Mucosa of gallbladder (tissue), 1 donor: ENCODE data around the gene SH3BGRL3. TPM values are rescaled to one million over a fixed set of nuclear protein-coding genes. Genes with fewer than 3 reads are reported as not detected.
"Not testable (repeated sequence)": the region's sequence is repeated elsewhere in the genome, so short reads cannot be mapped to it uniquely, and the experiment has no call there.

Experiments used
- DNase-seq: peaks from one replicate; pipeline ENCODE4 v3.0.0-alpha.2; 2020; ENCODE audit warnings: low spot score
- total RNA-seq: library from RNA; stranded (reverse); gene quantifications from one replicate; pipeline ENCODE4 v1.2.1, GENCODE V29; 2021
- donor health status: DM: no; HTN: no; CAD: no.

Gene SH3BGRL3
- total RNA-seq, 1 donor from 2014 or later, result 133 TPM

DNA sequence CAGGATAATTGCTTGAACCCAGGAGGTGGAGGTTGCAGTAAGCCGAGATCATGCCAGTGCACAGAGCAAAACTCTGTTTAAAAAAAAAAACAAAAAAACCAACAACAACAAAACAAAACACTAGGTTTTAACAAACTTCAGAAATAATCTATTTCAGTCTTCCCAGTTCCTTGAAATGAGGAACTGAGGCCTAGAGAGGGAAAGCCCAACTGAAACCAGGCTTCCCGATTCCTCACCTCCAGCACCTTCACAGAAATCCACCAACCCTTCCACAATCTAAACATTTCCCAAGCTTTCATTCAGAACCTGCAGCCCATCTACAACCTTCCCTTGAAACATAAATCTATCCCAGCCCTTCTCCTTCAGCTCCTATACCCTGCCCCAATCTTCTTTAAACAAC is 37.3 kb downstream of the SH3BGRL3 start:
- no peak for DNase-seq

DNA sequence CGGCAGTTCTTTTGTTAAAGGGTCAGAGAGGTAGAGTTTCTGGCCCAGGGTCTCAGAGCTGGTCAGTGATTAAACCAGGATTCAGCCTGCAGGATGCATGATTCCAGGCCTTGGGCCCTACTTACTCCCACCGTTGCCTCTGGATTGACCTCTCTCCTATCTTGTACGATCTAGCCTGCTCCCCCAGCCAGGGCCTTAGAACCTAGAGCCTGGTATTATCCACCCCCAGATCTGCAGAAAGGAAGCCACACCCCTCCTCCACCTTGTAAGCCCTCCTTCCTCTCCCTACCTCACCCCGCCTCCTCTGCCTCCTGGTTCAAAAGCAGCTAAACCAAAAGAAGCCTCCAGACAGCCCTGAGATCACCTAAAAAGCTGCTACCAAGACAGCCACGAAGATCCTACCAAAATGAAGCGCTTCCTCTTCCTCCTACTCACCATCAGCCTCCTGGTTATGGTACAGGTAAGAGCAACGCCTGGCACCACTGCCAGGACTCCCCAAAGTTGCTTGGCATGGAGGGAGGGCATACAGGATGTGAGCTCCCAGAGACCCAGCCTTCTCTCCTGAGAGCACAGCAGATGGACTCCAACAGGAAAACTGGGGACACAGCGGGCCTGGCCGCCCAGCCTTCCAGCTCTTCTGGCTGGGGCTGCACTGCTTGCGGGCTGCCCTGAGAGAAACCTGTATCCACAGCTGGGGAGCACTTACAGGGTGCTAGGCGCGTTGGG is 37.9 kb downstream of the SH3BGRL3 start, which contains the start of gene CD52:
TSS of gene CD52 (plus strand) at position 347 of the 726 bp plus-strand sequence. CDS start at position 407, 60 bp downstream.
- no peak for DNase-seq

DNA sequence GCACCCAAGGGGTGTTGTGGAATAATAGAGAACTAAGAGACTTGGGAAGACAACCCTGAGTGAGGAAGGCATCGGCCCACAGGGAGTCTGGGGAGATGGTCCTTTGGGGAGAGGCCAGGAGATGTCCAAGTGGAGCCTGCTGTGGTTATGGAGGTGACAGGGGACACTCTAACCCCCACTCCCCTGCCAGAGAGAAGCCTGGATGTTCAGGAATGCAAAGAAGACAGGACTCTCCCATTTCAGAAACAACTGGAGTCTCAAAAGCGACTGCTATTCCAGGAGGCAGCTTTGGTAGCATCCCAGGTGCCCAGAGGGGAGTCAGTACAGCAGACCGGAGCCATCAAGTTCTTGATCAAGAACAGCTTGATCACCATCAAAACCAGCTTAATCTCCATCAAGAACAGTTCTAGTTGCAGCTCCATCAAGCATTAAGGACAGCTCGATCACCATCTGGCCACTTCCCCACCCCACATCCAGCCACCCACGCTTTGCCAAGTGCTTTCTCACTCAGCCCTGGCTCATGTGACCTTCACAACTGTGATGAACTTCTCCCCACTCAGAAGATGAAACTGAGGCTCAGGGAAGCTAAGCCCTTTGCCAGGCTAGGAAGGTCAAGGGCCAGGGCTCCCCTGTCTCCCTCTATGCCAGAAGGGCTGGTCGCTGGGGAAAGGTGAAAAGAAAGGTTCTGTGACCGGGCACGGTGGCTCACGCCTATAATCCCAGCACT is 38.6 kb downstream of the SH3BGRL3 start:
- DNase-seq, result peak; percentile 34

- no peak for DNase-seq
Observed at GRCh38 chr1:26320896-26321295, 41.0 kb downstream of the SH3BGRL3 start.

GRCh38 chr1:26321315-26322041 is 41.6 kb downstream of the SH3BGRL3 start:
- DNase-seq, result peak; percentile 89

GRCh38 chr1:26322042-26322331 is 42.1 kb downstream of the SH3BGRL3 start:
- DNase-seq, result no peak

GRCh38 chr1:26323382-26323781 is 43.5 kb downstream of the SH3BGRL3 start:
- no peak for DNase-seq

DNA sequence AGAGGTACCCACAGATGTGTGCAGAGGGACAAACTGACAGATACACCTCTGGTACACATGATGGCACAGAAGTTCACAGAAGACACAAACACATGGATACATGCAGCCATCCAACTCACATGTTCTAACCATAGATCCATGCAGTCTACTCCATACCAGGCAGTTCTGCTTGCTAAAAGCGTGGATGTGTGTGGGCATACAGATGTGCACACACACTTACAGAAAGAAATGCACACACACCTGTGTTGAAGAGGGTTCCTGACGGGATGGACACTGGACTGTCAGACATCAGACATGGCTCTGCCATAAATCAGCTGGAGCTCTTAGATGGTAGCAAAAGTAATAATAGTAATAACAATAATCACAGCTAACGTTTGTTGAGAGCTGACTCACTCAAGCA is 44.7 kb downstream of the SH3BGRL3 start:
- no peak for DNase-seq

- no peak for DNase-seq
Observed at GRCh38 chr1:26327956-26328362, 48.1 kb downstream of the SH3BGRL3 start.

DNA sequence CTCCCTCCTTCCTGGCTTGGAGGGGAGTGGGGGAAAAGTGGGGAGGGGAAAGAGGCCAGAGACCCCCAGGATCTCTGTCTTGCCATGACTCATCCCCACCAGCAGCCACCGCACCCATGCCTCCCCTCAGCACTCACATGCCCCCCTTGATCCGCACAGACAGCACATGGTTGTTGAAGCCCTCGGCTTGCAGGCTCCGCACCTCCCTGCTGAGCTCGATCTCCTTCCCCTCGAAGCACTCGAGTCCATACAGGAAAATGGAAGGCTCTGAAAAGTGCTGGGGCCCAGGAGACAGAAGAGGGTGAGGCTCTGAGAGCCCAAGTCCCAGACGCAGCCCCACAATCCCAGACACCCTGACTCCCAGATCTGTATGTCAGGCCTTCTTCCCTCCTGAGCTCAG is 48.7 kb downstream of the SH3BGRL3 start:
- DNase-seq, result no peak

DNA sequence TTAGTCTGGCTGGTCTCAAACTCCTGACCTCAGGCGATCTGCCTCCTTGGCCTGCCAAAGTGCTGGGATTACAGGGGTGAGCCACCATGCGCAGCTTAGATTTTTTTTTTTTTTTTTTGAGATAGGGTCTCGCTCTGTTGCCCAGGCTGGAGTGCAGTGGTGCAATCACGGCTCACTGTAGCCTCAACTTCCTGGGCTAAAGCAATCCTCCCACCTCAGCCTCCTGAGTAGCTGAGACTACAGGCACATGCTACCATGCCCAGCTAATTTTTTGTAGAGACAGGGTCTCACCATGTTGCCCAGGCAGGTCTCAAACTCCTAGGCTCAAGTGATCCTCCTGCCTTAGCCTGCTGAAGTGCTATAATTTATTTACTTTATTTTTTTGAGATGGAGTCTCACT is 49.5 kb downstream of the SH3BGRL3 start:
- DNase-seq, result not testable (repeated sequence)

DNA sequence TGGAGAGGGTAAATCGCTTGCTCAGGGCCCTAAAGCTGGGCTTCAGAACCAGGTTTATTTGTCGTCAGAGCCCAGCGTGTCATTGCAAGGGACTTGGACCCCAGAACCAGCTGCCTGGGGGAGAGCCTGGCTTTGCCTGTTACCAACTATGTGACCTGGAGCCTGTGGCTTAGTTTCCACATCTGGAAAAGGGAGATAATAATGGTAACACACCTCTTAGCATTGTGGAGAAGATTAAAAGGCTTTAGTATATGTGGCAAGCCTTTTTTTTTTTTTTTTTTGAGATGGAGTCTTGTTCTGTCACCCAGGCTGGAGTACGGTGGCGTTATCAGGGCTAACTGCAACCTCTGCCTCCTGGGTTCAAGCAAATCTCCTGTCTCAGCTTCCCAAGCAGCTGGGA is 50.4 kb downstream of the SH3BGRL3 start:
- DNase-seq, result no peak

Other genes with a start within 250 kb of the SH3BGRL3 start
- gene SLC30A2, start 234.0 kb upstream of the SH3BGRL3 start, total RNA-seq, result 166 TPM
- 6.1 TPM for gene TRIM63, start 212.5 kb upstream of the SH3BGRL3 start, total RNA-seq
- gene PDIK1L, start 168.3 kb upstream of the SH3BGRL3 start, total RNA-seq, result 19.0 TPM
- 2.8 TPM for gene FAM110D, start 121.0 kb upstream of the SH3BGRL3 start, total RNA-seq
- gene C1orf232, start 111.1 kb upstream of the SH3BGRL3 start, total RNA-seq, result not detected
- gene ZNF593, start 110.2 kb upstream of the SH3BGRL3 start, total RNA-seq, result 28.1 TPM
- gene ZNF593OS, start 108.3 kb upstream of the SH3BGRL3 start, total RNA-seq, result 0.29 TPM
- 36.0 TPM for gene CNKSR1, start 102.6 kb upstream of the SH3BGRL3 start, total RNA-seq
- gene CATSPER4, start 89.5 kb upstream of the SH3BGRL3 start, total RNA-seq, result not detected
- gene CEP85, start 45.9 kb upstream of the SH3BGRL3 start, total RNA-seq, result 10.0 TPM
- 21.3 TPM for gene UBXN11, start 26.6 kb downstream of the SH3BGRL3 start, total RNA-seq
- gene CD52, start 37.9 kb downstream of the SH3BGRL3 start, total RNA-seq, result 21.1 TPM
- gene CRYBG2, start 74.0 kb downstream of the SH3BGRL3 start, total RNA-seq, result 25.5 TPM
- 2.9 TPM for gene ZNF683, start 92.7 kb downstream of the SH3BGRL3 start, total RNA-seq
- 1.4 TPM for gene LIN28A, start 130.7 kb downstream of the SH3BGRL3 start, total RNA-seq
- gene DHDDS, start 152.2 kb downstream of the SH3BGRL3 start, total RNA-seq, result 42.3 TPM
- gene HMGN2, start 192.4 kb downstream of the SH3BGRL3 start, total RNA-seq, result 236 TPM
- 49.2 TPM for gene RPS6KA1, start 249.7 kb downstream of the SH3BGRL3 start, total RNA-seq